ENCODE data around the gene QRFP. TPM values are rescaled to one million over a fixed set of nuclear protein-coding genes. Genes with fewer than 3 reads are reported as not detected.

Gene QRFP
- polyA plus RNA-seq, 1 of the 3 experiments (the other 2 are of a cell fraction) = not detected

- ChIA-PET POLR2A (no interaction called here), CTCF (interaction anchor here (0.9 to 8.2 kb wide), 2 partner anchors 21 to 160 kb away, joined by 3 to 60 read pairs; no protein-coding TSS in a partner anchor)
- Histone ChIP-seq H3K4me2 (peak overlapping the region; percentile 74), H3K4me1 (ENCODE audit: control insufficient read depth in 1 of 2, insufficient read depth in 2 of 2, low read depth in 1 of 2, low read length in 1 of 2) (peaks cover 43 to 69% of the 10 kb centered on the region in 2 experiments), H3K79me2 (ENCODE audit: insufficient read depth) (peaks cover 75% of the 10 kb centered on the region), H3K36me3 (replicated peaks in 1 of 2; ENCODE audit: control insufficient read depth in 1 of 2, insufficient read depth in 2 of 2, low read length in 1 of 2) (peaks cover 0 to 6% of the 10 kb centered on the region in 2 experiments), H3K9me3 (no peaks in the 10 kb centered on the region), H3K4me3 (ENCODE audit: low read depth in 2 of 2, low read length in 1 of 2) (no peak overlapping the region), H3K27ac (ENCODE audit: low read depth in 2 of 2, low read length in 1 of 2) (peak overlapping the region in 1 of 2 experiments; percentile 99; a peak in 2 of 4 replicates), H3K9ac (no peak overlapping the region), H3K27me3 (ENCODE audit: insufficient read depth) (no peaks in the 10 kb centered on the region), H2AFZ (ENCODE audit: low read depth) (no peak overlapping the region), H3K9me2 (no peaks in the 10 kb centered on the region), H4K20me1 (ENCODE audit: insufficient read depth) (peaks cover 66% of the 10 kb centered on the region), H3F3A (replicated peaks; ENCODE audit: insufficient read depth) (peaks cover 53% of the 10 kb centered on the region)
- TF ChIP-seq TCF12 (IDR thresholded peaks at IDR 0.05) (no peak), MXI1 (IDR thresholded peaks at IDR 0.05; ENCODE audit: low read depth, low read length) (no peak), EP300 (IDR thresholded peaks at IDR 0.05; ENCODE audit: borderline replicate concordance in 1 of 2, low read depth in 1 of 2, low read length in 1 of 2) (no peak), POLR2AphosphoS5 (IDR thresholded peaks at IDR 0.05; ENCODE audit: low read depth, low read length) (no peak)
- DNase-seq = no peak
- 91% methylated on average over 4 of the region's 4 CpGs for WGBS (ENCODE audit: low lambda C conversion rate)
These were observed 52.6 kb downstream of the QRFP start for GRCh38 chr9:130844044-130844451.

GRCh38 chr9:130843049-130843908, 53.3 kb downstream of the QRFP start:
- no peak for DNase-seq
- Histone ChIP-seq H2AFZ (ENCODE audit: low read depth) (no peak overlapping the region), H3K79me2 (ENCODE audit: insufficient read depth) (peaks cover 75% of the 10 kb centered on the region), H3F3A (replicated peaks; ENCODE audit: insufficient read depth) (peaks cover 46% of the 10 kb centered on the region), H4K20me1 (ENCODE audit: insufficient read depth) (peaks cover 71% of the 10 kb centered on the region), H3K36me3 (replicated peaks in 1 of 2; ENCODE audit: control insufficient read depth in 1 of 2, insufficient read depth in 2 of 2, low read length in 1 of 2) (peaks cover 0 to 12% of the 10 kb centered on the region in 2 experiments), H3K4me3 (ENCODE audit: low read depth in 2 of 2, low read length in 1 of 2) (no peak overlapping the region), H3K27ac (ENCODE audit: low read depth in 2 of 2, low read length in 1 of 2) (peak overlapping the region in 1 of 2 experiments; percentile 99; a peak in 1 of 4 replicates), H3K27me3 (ENCODE audit: insufficient read depth) (no peaks in the 10 kb centered on the region), H3K4me2 (peak overlapping the region; percentile 74; the same call in 1 of the 2 replicates), H3K9ac (no peak overlapping the region), H3K9me2 (no peaks in the 10 kb centered on the region), H3K4me1 (ENCODE audit: control insufficient read depth in 1 of 2, insufficient read depth in 2 of 2, low read depth in 1 of 2, low read length in 1 of 2) (peaks cover 46 to 68% of the 10 kb centered on the region in 2 experiments), H3K9me3 (no peaks in the 10 kb centered on the region)
- 85% methylated on average over 7 of the region's 9 CpGs for WGBS (ENCODE audit: low lambda C conversion rate)
- POLR2A ChIA-PET = no interaction called here
- CTCF ChIA-PET = interaction anchor here (0.9 to 8.2 kb wide), 3 partner anchors 21 to 159 kb away, joined by 3 to 60 read pairs (median 3); no protein-coding TSS in a partner anchor
- TF ChIP-seq FOXJ3 (CRISPR knock-in tag; IDR thresholded peaks at IDR 0.05) = no peak
- TF ChIP-seq GABPA (IDR thresholded peaks at IDR 0.05; ENCODE audit: low read depth) = no peak
- TF ChIP-seq RFX5 (IDR thresholded peaks at IDR 0.05; ENCODE audit: low read length) = no peak

Other genes with a start within 250 kb of the QRFP start
- gene PRDM12, start 232.2 kb downstream of the QRFP start, polyA plus RNA-seq (2012; rRNA removed) = 0.02 and 0.08 TPM in 2 replicates
- 28.7 and 36.8 TPM in 2 replicates for gene EXOSC2, start 203.0 kb downstream of the QRFP start, polyA plus RNA-seq (2012; rRNA removed)
- 23.5 and 24.6 TPM in 2 replicates for gene ABL1, start 61.6 kb downstream of the QRFP start, polyA plus RNA-seq (2012; rRNA removed)
- gene FIBCD1, start 42.4 kb upstream of the QRFP start, polyA plus RNA-seq (2012; rRNA removed) = 0.86 and 1.3 TPM in 2 replicates
- gene LAMC3, start 112.4 kb upstream of the QRFP start, polyA plus RNA-seq (2012; rRNA removed) = 0.06 and 0.07 TPM in 2 replicates
- gene AIF1L, start 199.7 kb upstream of the QRFP start, polyA plus RNA-seq (2012; rRNA removed) = 0.26 and 0.50 TPM in 2 replicates
- 7.6 and 8.0 TPM in 2 replicates for gene NUP214, start 228.8 kb upstream of the QRFP start, polyA plus RNA-seq (2012; rRNA removed)

Measured in SK-N-SH (cell line).